Activated CD4-positive, alpha-beta T cell treated with anti-CD3 and anti-CD28 coated beads for 4 hours (primary cell): ENCODE measurements around the gene LRMDA.
"Not testable (repeated sequence)": the region's sequence is repeated elsewhere in the genome, so short reads cannot be mapped to it uniquely, and the experiment has no call there.

Source experiments
- DNase-seq, 2 donors: peaks; one replicate each; pipeline ENCODE4 v3.0.0-alpha.2; 2020

The LRMDA gene

GRCh38 chr10:76115471-76116155 lies 684.2 kb downstream of the LRMDA start:
- no peak for DNase-seq

GRCh38 chr10:76116523-76116922 lies 685.1 kb downstream of the LRMDA start:
- no peak for DNase-seq

- DNase-seq: no peak
Measured at GRCh38 chr10:76117949-76118348, 686.5 kb downstream of the LRMDA start.

- no peak for DNase-seq
Measured at GRCh38 chr10:76119036-76119435, 687.6 kb downstream of the LRMDA start.

GRCh38 chr10:76119515-76119914 lies 688.1 kb downstream of the LRMDA start:
- DNase-seq: no peak

GRCh38 chr10:76122056-76122455 lies 690.6 kb downstream of the LRMDA start:
- no peak for DNase-seq

GRCh38 chr10:76124280-76124679 lies 692.9 kb downstream of the LRMDA start:
- DNase-seq: no peak

GRCh38 chr10:76125900-76126299 lies 694.5 kb downstream of the LRMDA start:
- DNase-seq: no peak

- no peak for DNase-seq
Measured at GRCh38 chr10:76126607-76127527, 695.4 kb downstream of the LRMDA start.

- no peak for DNase-seq
Measured at GRCh38 chr10:76127984-76128589, 696.7 kb downstream of the LRMDA start.

GRCh38 chr10:76129213-76129612 lies 697.8 kb downstream of the LRMDA start:
- DNase-seq: no peak

- DNase-seq: no peak
Measured at GRCh38 chr10:76130892-76131291, 699.5 kb downstream of the LRMDA start.

- DNase-seq: no peak
Measured at GRCh38 chr10:76133597-76134255, 702.3 kb downstream of the LRMDA start.

- no peak for DNase-seq
Measured at GRCh38 chr10:76136961-76137360, 705.5 kb downstream of the LRMDA start.

GRCh38 chr10:76138286-76138685 lies 706.9 kb downstream of the LRMDA start:
- DNase-seq: no peak

GRCh38 chr10:76138906-76139305 lies 707.5 kb downstream of the LRMDA start:
- DNase-seq: no peak

- DNase-seq: no peak
Measured at GRCh38 chr10:76139431-76139830, 708.0 kb downstream of the LRMDA start.

GRCh38 chr10:76141376-76141775 lies 710.0 kb downstream of the LRMDA start:
- DNase-seq: no peak

- DNase-seq: not testable (repeated sequence)
Measured at GRCh38 chr10:76148217-76148616, 716.8 kb downstream of the LRMDA start.

GRCh38 chr10:76149182-76149581 lies 717.8 kb downstream of the LRMDA start:
- no peak for DNase-seq

GRCh38 chr10:76149602-76150138 lies 718.2 kb downstream of the LRMDA start:
- DNase-seq: no peak

- DNase-seq: no peak
Measured at GRCh38 chr10:76150139-76150875, 718.9 kb downstream of the LRMDA start.
